GM12872 (cell line): Measurements from ENCODE around the gene ACTRT2.

Experiments used
- TF ChIP-seq, protein P1 (sequence below): IDR thresholded peaks from 3 replicates; pipeline ENCODE4 v1.5.1; 2011; ENCODE audit warnings: low read depth, mild to moderate bottlenecking, low read length, moderate library complexity; ENCODE audit not compliant: insufficient read depth

Gene ACTRT2

DNA sequence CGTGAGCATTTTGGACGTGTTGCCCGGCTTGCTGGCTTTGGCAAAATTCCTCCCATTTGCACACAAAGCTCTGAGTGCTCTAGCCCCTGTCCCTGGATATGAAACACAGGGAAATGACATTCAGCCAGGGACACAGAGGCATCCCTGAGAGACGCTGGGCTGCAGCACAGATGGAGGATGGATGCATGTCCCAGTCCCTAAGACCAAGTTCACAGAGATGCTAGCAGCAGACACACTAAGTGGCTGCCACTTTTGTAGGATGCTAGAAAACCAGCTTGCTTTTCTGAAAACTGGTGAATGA, 12.5 kb downstream of the ACTRT2 start:
- TF ChIP-seq, protein P1, sequence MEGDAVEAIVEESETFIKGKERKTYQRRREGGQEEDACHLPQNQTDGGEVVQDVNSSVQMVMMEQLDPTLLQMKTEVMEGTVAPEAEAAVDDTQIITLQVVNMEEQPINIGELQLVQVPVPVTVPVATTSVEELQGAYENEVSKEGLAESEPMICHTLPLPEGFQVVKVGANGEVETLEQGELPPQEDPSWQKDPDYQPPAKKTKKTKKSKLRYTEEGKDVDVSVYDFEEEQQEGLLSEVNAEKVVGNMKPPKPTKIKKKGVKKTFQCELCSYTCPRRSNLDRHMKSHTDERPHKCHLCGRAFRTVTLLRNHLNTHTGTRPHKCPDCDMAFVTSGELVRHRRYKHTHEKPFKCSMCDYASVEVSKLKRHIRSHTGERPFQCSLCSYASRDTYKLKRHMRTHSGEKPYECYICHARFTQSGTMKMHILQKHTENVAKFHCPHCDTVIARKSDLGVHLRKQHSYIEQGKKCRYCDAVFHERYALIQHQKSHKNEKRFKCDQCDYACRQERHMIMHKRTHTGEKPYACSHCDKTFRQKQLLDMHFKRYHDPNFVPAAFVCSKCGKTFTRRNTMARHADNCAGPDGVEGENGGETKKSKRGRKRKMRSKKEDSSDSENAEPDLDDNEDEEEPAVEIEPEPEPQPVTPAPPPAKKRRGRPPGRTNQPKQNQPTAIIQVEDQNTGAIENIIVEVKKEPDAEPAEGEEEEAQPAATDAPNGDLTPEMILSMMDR: no peak

DNA sequence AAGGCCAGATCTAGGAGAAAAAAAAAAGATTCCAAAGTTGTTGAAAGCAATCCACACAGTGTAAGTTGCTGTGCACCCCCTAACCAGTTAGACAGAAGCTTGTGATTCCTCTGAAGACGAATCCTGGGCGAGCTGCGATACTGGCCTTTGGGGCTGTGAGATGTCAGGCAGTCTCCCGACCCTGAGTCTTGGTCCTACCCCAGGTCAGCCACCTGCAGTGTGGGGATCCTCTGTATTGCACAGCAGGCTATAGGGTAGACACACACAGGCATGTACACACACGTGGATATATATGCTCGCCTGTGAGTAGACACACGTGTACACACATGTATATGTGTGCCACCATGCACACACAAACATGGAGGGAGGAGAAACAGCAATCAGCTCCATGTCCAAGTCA, 12.9 kb downstream of the ACTRT2 start:
- TF ChIP-seq, protein P1: no peak

DNA sequence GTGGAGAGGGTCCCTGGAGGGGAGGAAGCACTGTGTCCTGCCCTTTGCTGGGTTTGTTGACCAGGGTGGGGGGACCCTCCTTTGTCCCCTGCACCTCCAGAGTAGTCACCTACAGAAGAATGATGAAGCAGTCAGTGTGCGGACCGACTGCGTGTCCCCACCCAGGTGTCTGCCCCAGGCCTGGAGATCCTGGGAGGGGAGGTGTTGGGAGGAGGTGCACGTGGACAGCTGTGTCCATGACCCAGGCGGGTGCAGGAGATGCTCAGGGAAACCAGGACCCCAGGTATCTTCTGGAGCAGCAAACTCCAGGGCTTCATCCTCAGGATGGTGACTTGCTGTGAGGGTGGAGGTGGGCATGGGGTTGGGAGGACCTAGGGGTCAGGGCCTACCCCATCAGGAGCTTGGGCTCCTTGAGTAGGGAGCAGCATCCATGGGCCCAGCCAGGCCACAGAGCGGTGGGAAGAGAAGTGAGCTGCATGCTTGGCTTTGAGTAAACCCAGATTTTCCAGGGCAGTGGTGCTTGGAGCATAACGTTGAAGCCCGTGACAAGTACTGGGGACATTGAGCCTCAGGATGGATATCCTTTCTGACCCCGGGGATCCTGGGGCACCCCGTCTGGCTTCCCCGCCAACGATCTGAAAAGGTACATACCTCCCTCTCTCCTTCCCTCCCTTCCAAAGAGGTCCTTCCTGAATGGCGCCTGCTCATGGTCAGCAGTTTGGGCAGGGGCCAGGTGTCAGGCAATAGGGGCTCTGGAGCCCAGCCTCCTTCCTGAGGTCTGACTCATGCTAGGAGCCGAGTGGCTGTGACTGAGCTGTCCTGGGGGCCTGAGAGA, 13.7 kb downstream of the ACTRT2 start:
- TF ChIP-seq, protein P1: no peak

DNA sequence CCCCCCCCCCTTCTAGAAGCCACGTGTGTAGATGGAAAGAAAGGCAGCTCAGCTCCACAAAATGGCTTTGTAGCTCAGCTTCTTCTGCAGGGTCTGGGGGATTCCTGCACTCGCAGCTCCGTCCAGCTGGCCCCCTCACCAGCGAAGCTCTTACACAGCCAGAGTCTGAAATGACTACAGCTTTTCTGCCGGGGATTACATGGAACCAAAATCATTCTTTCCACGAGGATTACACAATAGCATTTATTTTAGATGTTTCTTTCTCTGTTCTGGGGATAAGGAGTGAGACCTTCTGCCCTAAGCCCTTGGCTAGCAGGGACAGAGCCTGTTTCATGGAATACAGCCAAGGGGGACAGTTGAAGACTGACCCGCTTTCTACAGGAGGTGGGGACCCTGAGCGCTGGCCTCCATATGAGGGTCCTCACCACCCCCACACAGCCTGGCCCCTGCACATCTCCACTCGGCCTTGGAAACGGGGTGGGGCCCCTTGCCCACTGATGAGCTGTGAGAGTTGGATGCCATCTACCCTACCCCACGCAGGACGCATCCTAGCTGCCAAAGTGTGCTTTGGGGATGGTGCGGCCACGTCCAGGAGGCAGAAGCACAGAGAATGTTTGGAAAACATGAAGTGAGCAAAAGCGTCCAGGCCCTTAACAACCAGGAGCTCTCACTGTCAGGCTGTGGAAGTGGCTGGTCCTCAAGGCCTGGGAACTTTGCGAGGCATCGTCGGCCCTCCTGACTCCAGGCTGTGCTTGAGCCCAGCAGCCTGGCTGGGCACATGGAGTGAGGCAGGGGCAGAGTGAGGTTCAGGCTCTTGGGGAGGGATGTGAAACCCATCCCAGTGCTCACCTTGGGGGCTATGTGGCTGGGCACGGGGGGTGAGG, 14.5 kb downstream of the ACTRT2 start:
- TF ChIP-seq, protein P1: no peak

DNA sequence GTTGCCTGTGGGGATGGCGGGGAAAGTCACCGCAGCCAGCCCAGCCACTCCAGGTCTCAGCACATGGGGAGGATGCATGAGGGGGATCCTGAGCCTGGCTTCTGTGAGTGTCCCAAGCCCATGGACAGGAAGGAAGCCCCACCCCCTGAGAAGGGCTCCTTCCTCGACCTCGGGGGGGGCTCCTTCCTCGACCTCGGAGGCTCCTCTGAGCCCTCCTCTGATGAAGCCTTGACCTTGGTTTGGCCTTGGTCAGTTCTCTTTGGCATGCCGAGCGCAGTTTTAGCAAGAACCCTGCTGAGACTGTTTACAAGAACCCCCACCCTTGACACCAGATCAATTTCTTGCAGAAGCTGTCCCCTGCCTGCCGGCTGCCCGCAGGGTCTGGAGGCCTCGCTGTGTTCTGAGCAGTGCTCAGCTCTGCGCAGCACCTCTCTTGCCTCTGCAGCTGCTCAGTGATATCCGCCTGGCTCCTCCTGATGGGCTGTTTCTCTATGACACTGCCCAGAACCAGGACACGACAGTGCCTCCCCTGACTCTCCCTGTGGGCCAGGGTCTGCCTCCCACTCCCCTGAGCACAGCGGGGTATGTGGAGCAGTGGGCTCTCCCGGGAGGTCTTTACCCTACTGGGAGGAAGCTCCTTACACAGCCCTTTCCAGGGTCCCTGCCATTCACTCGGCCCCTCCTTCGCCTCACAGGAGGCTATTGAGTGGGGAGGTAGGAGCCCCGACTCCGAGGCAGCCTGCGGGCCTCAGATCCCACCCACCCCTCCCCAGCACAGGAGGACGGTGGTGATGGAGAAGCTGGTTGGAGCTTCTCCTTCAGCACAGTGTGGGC, 15.4 kb downstream of the ACTRT2 start:
- TF ChIP-seq, protein P1: no peak

DNA sequence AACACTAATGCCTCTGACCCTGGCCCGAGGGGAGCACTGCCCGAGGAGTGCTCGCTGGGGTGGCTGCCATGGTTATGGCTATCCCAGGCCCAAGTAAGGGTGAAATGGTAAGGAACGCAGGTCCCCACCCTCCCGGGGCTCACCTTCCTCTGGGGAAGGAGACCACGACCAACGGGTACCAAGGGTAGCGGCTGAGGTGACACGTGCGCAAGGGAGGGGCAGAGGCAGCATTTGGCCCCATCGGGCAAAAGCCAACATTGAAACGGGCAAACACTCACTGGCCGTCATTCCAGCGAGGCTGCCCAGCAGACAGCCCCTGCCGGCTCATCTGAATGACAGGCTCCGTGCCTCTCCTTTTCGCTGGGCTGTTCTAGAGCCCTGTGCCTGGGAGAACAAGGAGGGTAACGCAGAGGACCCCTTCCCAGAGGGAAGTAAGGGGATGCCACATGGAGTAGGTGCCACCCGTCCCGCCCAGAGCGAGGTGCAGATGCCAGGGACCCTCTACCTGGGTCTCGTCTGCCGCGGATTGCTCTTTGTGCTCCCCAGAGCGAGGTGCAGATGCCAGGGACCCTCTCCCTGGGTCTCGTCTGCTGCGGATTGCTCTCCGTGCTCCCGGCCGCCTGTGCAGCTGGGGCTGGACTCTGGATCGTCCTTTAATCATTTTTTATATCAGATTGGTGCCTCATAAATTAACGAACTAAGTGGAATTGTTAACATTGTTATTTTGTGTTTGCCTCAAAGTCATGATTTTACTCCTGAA, 16.2 kb downstream of the ACTRT2 start:
- TF ChIP-seq, protein P1: no peak
